CD14-positive monocyte (primary cell): ENCODE data around the gene MYO7B. TPM values are rescaled to one million over a fixed set of nuclear protein-coding genes. Genes with fewer than 3 reads are reported as not detected.

Source experiments
- DNase-seq, 3 donors: peaks; one replicate each; pipeline ENCODE4 v3.0.0-alpha.2; 2011 to 2022
- H2AFZ ChIP-seq: 2 replicates; pipeline ENCODE4 v1.6.0; 2012; ENCODE audit warnings: mild to moderate bottlenecking, low read depth, low read length, inconsistent platforms; ENCODE audit not compliant: insufficient read depth, poor library complexity, severe bottlenecking
- H3K27ac ChIP-seq, 2 donors: 1 replicate in 1 of 2; 2 replicates in 1 of 2; pipeline ENCODE4 v1.5.1; 2012 to 2013; ENCODE audit warnings: low read length in 2 of 2, control low read depth in 1 of 2, inconsistent platforms in 1 of 2, low read depth in 1 of 2, mild to moderate bottlenecking in 1 of 2
- H3K27me3 ChIP-seq, 2 donors: one replicate each; pipeline versions ENCODE4 v1.6.0 to v1.6.1; 2011 to 2013; ENCODE audit warnings: low read length in 2 of 2; ENCODE audit not compliant: control insufficient read depth in 2 of 2, insufficient read depth in 2 of 2
- H3K36me3 ChIP-seq, 2 donors: replicated peaks in 1 of 2; 1 replicate in 1 of 2; 2 replicates in 1 of 2; pipeline versions ENCODE4 v1.5.1 to v1.6.1; 2012 to 2013; ENCODE audit warnings: low read length in 2 of 2, control low read depth in 1 of 2, inconsistent platforms in 1 of 2, mild to moderate bottlenecking in 1 of 2; ENCODE audit not compliant: insufficient read depth in 2 of 2, control insufficient read depth in 1 of 2
- H3K4me1 ChIP-seq, 2 donors: 1 replicate in 1 of 2; 2 replicates in 1 of 2; pipeline versions ENCODE4 v1.5.1 to v1.6.1; 2012 to 2013; ENCODE audit warnings: low read length in 2 of 2, control low read depth in 1 of 2, inconsistent platforms in 1 of 2, mild to moderate bottlenecking in 1 of 2, moderate library complexity in 1 of 2; ENCODE audit not compliant: insufficient read depth in 2 of 2, control insufficient read depth in 1 of 2
- H3K4me2 ChIP-seq: replicated peaks from 2 replicates; pipeline ENCODE3; 2012; ENCODE audit warnings: low read length, moderate library complexity, mild to moderate bottlenecking; ENCODE audit not compliant: poor library complexity, severe bottlenecking; ENCODE audit errors: extremely low read depth
- H3K4me3 ChIP-seq, 3 experiments: fragments of 200-600 bp in 1 of 3; sonication (generic) in 1 of 3; replicated peaks in 1 of 3; 1 replicate in 2 of 3; 2 replicates in 1 of 3; pipeline ENCODE4 v1.5.1; 2011 to 2013; ENCODE audit warnings: low read length in 3 of 3, mild to moderate bottlenecking in 3 of 3, control low read depth in 2 of 3, low read depth in 2 of 3, inconsistent platforms in 1 of 3, moderate library complexity in 1 of 3
- H3K79me2 ChIP-seq: 2 replicates; pipeline ENCODE4 v1.6.0; 2012; ENCODE audit warnings: mild to moderate bottlenecking, control low read depth, inconsistent platforms, low read length, moderate library complexity; ENCODE audit not compliant: insufficient read depth
- H3K9ac ChIP-seq: 2 replicates; pipeline ENCODE4 v1.6.0; 2017; ENCODE audit warnings: low read length, mild to moderate bottlenecking; ENCODE audit not compliant: insufficient read depth, poor library complexity, severe bottlenecking
- H3K9me3 ChIP-seq, 2 donors: replicated peaks in 1 of 2; 1 replicate in 1 of 2; 2 replicates in 1 of 2; pipeline versions ENCODE4 v1.5.1 to v1.6.1; 2012 to 2013; ENCODE audit warnings: low read length in 2 of 2, control low read depth in 1 of 2; ENCODE audit not compliant: control insufficient read depth in 1 of 2, insufficient read depth in 1 of 2
- H4K20me1 ChIP-seq: 2 replicates; pipeline ENCODE4 v1.6.0; 2012; ENCODE audit warnings: mild to moderate bottlenecking, low read length, control low read depth, moderate library complexity; ENCODE audit not compliant: insufficient read depth
- H3K27ac Mint-ChIP-seq, 7 donors: one replicate each; pipeline ENCODE4 v1.8.0; 2020; ENCODE audit warnings: mild to moderate bottlenecking in 7 of 7, mixed read lengths in 7 of 7, moderate library complexity in 6 of 7, inconsistent platforms in 2 of 7
- H3K27me3 Mint-ChIP-seq, 3 donors: one replicate each; pipeline ENCODE4 v1.8.0; 2021 to 2022; ENCODE audit warnings: low read depth in 3 of 3, mild to moderate bottlenecking in 3 of 3, mixed read lengths in 3 of 3, moderate library complexity in 3 of 3, inconsistent platforms in 1 of 3
- H3K36me3 Mint-ChIP-seq, 2 donors: one replicate each; pipeline ENCODE4 v1.8.0; 2020; ENCODE audit warnings: mixed read lengths in 2 of 2, inconsistent platforms in 1 of 2, mild to moderate bottlenecking in 1 of 2
- H3K4me1 Mint-ChIP-seq: one replicate; pipeline ENCODE4 v1.8.0; 2020; ENCODE audit warnings: mild to moderate bottlenecking, mixed read lengths
- H3K4me3 Mint-ChIP-seq, 2 donors: one replicate each; pipeline ENCODE4 v1.8.0; 2020; ENCODE audit warnings: mild to moderate bottlenecking in 2 of 2, mixed read lengths in 2 of 2, moderate library complexity in 1 of 2
- H3K9me3 Mint-ChIP-seq, 7 donors: one replicate each; pipeline ENCODE4 v1.8.0; 2020 to 2022; ENCODE audit warnings: mixed read lengths in 7 of 7, mild to moderate bottlenecking in 6 of 7, moderate library complexity in 6 of 7, inconsistent platforms in 2 of 7
- CTCF ChIP-seq: fragments of 200-600 bp; IDR thresholded peaks from one replicate; pipeline ENCODE4 v1.8.0; 2022; ENCODE audit warnings: antibody characterized with exemption, mild to moderate bottlenecking
- WGBS: methylation state at CpG from one replicate; pipeline ENCODE4 v1.1.5; 2013; ENCODE audit warnings: missing lambda C conversion rate; ENCODE audit not compliant: insufficient coverage; 5-methylcytosine and 5-hydroxymethylcytosine counted together
- intact Hi-C, 2 donors: fragments of 100-400 bp; cut with micrococcal nuclease; formaldehyde crosslinking; loops; one replicate each; pipeline versions ENCODE4 v1.15.0 to v1.15.1; 2023
- polyA plus RNA-seq, 3 donors: library from polyadenylated mRNA; depleted of rRNA in 1 of 3; unstranded in 2 of 3; stranded (reverse) in 1 of 3; fragments of 300-500 nt in 2 of 3; fragments of >200 nt in 1 of 3; fragmentation: Illumina TruSeq in 2 of 3; gene quantifications; 1 replicate in 2 of 3; 2 replicates in 1 of 3; pipeline ENCODE4 v1.2.3, GENCODE V29; 2012 to 2021

MYO7B gene
- polyA plus RNA-seq, 3 donors: 7.3 to 9.8 (median 9.0) TPM

GRCh38 chr2:127669056-127669455, 133.6 kb downstream of the MYO7B start:
- peaks cover 0 to 5% (median 2%) of the 10 kb centered on the region in 7 donors for H3K9me3 Mint-ChIP-seq
- Histone ChIP-seq H3K27me3 (peaks cover 26 to 56% of the 10 kb centered on the region in 2 donors), H3K27ac (no peak overlapping the region), H4K20me1 (no peaks in the 10 kb centered on the region), H3K9ac (no peak overlapping the region), H3K79me2 (no peaks in the 10 kb centered on the region), H3K4me2 (no peak overlapping the region), H2AFZ (no peak overlapping the region), H3K4me1 (no peaks in the 10 kb centered on the region), H3K36me3 (no peaks in the 10 kb centered on the region), H3K4me3 (no peak overlapping the region), H3K9me3 (peaks cover 0 to 7% of the 10 kb centered on the region in 2 donors)
- TF ChIP-seq CTCF: no peak
- intact Hi-C loops: no loop called here
- DNase-seq: no peak
- H3K4me3 Mint-ChIP-seq: no peak overlapping the region
- H3K27ac Mint-ChIP-seq: no peak overlapping the region
- 100% methylated on average over 3 of the region's 7 CpGs for WGBS
- H3K36me3 Mint-ChIP-seq: no peaks in the 10 kb centered on the region
- peaks cover 63 to 90% (median 70%) of the 10 kb centered on the region in 3 donors for H3K27me3 Mint-ChIP-seq
- no peaks in the 10 kb centered on the region for H3K4me1 Mint-ChIP-seq

GRCh38 chr2:127670055-127670956, 134.8 kb downstream of the MYO7B start:
- peaks cover 4 to 8% of the 10 kb centered on the region in 2 donors for H3K4me1 ChIP-seq
- no peak overlapping the region for H3K4me3 Mint-ChIP-seq
- peaks cover 3 to 4% of the 10 kb centered on the region in 2 donors for H3K36me3 Mint-ChIP-seq
- H4K20me1 ChIP-seq: no peaks in the 10 kb centered on the region
- H3K4me2 ChIP-seq: no peak overlapping the region
- H2AFZ ChIP-seq: no peak overlapping the region
- H3K27ac ChIP-seq: no peak overlapping the region
- H3K4me1 Mint-ChIP-seq: peaks cover 4% of the 10 kb centered on the region
- H3K9me3 ChIP-seq: no peaks in the 10 kb centered on the region
- peaks cover 24 to 50% of the 10 kb centered on the region in 2 donors for H3K27me3 ChIP-seq
- intact Hi-C loops: no loop called here
- WGBS: 100% methylated on average over 1 of the region's 10 CpGs
- H3K36me3 ChIP-seq: no peaks in the 10 kb centered on the region
- H3K4me3 ChIP-seq: no peak overlapping the region
- H3K27me3 Mint-ChIP-seq: peaks cover 60 to 89% (median 66%) of the 10 kb centered on the region in 3 donors
- H3K9ac ChIP-seq: no peak overlapping the region
- H3K27ac Mint-ChIP-seq: no peak overlapping the region
- no peak for TF ChIP-seq CTCF
- no peaks in the 10 kb centered on the region for H3K79me2 ChIP-seq
- no peak for DNase-seq
- peaks cover 0 to 8% (median 4%) of the 10 kb centered on the region in 7 donors for H3K9me3 Mint-ChIP-seq
